ENCODE results near the gene MS4A15.
"Not testable (repeated sequence)": the region's sequence is repeated elsewhere in the genome, so short reads cannot be mapped to it uniquely, and the experiment has no call there.

The MS4A15 gene, protein sequence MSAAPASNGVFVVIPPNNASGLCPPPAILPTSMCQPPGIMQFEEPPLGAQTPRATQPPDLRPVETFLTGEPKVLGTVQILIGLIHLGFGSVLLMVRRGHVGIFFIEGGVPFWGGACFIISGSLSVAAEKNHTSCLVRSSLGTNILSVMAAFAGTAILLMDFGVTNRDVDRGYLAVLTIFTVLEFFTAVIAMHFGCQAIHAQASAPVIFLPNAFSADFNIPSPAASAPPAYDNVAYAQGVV

DNA sequence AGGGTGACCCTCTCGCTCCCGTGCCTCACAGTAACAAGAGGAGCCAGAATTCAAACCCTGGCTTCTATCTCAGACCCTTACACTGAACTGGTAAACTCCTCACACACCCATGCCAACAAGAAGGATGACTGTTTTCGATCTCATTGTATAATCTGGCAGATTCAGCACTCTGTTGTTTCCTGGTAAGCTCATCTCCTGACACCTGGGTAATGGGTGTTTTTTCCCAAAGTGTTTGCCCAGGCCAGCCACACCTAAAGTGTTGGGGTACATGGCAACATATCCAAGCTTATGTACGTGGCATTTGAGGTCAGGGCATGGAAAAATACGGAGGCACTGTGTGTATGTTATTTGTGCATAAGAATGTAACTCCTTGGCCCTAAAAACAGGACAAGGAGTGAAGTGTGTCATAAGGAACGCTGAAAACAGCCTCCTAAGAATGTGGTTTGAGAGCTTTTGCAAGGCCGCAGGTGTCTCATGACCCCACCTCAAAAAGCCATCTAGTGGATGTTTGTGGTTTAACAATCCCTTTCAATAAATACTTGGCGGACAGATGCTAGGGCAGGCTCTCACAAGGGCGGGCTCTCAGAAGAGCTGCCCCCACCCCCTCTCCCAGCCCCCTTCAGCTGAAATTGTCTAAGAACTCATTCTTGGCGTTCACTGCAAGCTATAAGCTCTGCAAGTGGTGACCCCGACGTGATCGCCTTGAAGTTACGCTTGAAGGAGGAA, at the start of gene MS4A15:
Gene MS4A15, plus strand, starts transcription at position 561 of the 726 bp plus-strand sequence. CDS start 6,867 bp downstream, outside the sequence.
- DNase-seq = no peak

DNA sequence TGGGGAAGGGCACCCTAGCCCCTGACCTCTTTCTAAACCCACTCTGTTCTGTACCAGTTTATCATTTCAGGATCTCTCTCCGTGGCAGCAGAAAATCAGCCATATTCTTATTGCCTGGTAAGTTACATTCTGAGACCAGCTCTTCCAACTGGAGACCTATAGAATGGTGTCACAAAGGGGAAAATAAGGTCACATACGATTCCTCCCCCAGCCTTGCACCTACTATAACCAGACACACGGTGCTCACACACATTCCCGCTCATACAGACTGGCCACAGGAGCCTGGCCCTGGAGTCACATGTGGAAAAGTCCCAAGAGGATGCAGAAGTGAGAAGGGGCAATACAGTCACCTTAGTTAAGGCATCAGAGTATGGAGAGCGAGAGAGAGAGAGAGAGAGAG, 49.7 kb upstream of the MS4A15 start:
- no peak for DNase-seq

DNA sequence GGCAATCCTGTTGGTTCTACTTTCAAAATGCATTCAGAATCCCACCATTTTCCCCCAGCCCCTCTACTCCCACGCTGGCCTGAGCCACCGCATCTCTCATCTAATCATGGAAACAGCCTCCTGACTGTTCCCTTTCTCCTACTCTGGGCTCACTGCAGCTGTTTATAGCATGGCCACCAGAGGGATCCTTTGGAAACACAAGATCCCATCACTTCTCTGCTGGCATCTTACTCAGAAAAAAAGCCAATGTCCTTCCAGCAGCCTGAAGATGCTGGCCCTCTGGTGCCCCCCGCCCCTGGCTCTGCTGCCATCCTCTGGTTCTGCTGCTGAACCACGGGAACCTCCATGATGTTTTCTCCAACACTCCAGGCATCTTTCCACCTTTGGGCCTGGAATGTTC, 46.2 kb upstream of the MS4A15 start:
- DNase-seq = no peak

DNA sequence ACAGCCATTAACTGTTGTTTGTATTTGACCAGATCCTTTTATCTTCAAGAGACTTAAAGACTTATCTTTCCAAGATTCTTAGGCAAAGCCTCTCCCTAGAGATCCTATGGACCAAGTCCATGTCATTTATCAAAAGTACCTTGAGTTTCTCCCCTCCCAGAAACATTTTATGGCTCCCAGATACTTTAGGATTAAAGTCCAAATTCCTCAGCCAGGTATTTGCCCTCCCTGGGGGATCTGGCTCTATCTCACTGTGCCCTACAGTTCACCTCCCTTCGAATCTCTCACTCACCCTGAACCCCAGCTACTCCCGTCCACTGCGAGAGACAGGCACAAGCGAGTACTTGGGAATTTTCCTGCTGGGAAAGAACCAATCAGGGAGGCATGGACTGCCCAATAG, 45.4 kb upstream of the MS4A15 start:
- no peak for DNase-seq

DNA sequence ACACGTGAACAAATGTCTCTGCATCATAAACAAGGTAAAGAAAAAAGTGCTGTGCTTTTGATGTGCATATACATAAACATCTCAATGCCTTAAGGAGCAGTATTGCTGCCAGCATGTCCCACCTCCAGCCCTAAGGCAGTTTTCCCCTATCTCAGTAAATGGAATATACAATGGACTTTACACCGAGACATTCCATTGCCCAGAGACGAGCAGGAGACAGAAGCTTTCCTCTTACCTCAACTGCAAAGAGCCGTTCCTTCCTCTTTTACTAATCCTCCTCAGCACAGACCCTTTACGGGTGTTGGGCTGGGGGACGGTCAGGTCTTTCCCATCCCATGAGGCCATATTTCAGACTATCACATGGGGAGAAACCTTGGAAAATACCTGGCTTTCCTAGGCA, 43.2 kb upstream of the MS4A15 start:
- DNase-seq = not testable (repeated sequence)

DNA sequence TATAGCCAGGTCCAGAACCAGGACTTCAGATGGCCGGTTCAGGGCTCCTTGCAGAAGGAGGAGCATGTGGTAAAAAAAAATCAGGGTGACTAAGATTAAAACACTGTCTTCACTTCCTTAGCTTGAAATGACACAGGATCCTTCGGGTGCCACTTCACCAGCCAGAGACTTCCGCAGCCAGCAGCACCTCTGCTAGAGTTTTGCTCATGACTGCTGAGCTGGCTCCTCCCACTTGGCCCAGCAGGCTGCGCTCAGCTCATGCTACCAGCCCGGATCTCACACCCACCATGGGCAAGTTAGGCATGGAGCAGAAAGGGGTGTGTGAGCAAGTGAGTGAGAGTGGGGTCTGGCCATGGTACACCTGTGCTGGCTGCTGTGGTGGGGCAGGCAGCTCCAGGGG, 38.7 kb upstream of the MS4A15 start:
- DNase-seq = no peak

DNA sequence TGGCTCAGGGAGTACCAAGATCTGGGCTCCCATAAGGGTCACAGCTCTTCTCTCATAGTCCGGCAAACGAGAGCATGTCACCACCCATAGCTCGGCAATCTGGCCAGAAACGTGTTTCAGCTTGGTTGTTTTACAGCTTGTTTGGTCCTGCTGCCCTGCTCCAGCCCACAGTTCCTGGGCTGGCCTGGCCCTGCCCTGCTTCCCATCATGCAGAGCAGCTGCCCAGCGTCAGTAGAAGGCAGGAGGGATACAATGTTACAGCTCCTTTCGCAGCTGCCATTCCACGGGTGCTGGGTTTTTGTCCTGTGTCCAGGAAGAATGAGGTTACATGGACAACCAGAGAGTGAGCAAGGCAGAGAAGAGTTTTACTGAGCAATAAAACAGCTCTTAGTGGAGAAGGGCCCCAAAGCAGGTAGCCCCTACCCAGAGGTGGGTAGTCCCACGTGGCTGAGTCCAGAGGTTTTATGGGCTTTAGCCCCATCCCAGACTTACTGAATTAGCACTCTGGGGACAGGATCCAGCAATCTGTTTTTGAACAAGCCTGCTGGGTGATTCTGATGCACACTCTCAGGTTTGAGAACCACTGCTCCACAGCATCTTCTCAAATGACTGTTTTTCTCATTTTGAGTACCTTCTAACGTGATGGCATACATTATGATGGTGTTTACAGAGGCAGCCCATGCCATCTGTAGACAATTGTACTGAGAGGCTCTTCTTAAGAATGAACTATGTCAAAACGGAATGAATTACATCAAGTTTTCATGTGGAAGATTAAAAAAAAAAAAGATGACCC, 37.9 kb upstream of the MS4A15 start:
- DNase-seq = no peak

DNA sequence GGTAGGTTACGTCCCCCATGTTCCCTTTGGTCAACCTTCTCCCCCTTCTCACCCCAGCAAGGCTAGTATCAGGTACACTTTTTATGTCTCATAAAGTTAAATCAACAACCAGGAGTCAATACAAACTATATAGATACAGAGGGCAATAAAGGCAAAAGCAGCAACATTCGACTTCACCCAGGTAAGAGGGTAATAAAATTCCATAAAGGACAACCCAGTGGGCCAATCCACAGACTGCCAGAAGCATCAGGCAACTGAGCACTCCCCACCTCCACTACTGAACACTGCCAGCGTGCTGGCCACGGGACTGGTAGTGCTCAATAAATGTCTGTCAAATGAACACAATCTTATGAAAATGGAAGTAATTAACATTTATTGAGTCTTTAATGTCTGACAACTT, 37.3 kb upstream of the MS4A15 start:
- DNase-seq = no peak

DNA sequence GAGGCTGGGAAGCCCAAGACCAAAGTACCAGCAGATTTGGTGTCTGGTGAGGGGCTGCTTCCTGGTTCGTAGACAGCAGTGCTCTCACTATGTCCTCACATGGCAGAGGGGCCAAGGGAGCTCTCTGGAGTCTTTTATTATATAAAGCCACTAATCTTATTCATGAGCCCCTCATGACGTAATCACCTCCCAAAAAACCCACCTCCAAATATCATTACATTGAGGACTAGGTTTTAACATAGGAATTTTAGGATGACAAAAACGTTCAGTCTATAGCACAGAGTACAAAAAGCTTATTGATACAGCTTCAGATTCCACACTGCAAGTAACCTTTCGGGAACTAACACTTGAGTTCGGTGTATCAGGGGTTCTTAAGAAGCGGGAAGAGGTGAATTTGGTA, 36.2 kb upstream of the MS4A15 start:
- no peak for DNase-seq

DNA sequence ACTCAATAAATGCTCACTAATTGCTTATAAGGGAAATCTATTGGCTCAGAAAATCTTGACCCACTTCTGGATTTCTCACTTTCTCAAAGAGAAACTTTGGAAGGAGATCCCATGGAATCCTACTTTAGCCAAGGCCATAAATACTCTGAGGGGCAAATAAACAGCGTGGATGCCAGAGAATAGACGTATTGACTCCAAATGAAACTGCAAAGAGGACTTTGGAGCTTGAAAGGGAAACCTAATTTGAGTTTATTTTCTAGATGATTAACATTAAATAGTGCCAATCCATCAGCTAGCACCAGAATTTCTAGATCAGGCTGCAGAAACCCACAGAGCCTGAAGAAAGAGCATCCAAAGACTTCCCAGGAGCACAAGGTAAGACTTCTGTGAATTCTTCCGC, 32.2 kb upstream of the MS4A15 start, which contains the start of gene MS4A18:
Gene MS4A18, plus strand, starts transcription at position 301 of the 400 bp plus-strand sequence.
- DNase-seq = no peak

DNA sequence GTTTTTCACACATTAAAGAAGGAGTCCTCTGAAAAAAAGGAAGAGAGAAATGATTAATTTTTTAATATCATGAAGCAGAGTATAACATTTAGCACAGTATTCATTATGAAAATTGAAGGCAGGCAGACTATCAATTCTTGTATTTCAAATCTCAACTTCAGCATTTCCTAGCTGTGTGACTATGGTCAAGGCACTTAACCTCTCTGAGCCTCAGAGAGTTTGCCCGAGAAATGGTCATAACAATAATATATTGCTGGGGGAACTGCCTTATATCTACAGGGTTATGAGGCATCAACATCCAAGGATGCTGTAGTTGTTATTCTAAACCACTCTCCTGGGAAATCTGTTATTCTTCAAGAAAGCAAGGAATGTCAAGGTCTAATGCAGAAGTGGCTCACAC, 31.1 kb upstream of the MS4A15 start:
- no peak for DNase-seq

DNA sequence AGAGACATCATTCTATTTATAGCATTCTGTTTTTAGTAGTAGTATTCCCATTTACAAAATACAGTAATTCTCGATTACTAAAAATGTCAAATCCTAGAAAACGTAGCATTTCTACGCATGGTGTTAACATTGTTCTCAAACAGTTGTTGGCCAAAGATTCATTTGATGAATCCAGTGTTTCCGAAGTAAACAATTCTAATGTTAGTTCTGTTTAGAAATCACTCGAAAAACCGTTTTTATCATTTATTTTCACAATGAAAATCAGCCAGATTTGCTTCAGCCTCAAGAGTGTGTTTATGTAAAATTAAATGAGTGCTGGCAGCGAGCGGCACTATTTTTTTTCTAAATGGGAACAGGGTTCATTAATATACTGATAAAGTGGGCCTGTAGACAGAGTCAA, 25.1 kb upstream of the MS4A15 start:
- DNase-seq = no peak

DNA sequence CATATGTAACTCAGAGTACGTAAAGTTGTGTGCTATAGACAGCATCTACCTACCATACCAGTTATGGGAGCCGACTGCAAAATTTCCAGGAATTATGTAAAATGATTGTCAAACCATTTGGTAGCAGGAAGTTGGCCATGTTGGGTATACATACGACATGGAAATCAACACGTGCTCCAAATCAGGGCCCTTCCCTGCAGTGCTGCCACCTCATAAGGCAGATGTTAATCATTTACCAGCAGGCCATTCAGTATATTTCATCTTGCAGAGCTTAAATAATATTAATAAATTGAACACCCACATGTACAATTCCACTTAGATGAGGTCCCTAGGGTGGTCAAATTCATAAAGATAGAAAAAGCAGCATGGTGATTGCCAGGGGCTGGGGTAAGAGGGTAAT, 22.4 kb upstream of the MS4A15 start:
- DNase-seq = no peak

DNA sequence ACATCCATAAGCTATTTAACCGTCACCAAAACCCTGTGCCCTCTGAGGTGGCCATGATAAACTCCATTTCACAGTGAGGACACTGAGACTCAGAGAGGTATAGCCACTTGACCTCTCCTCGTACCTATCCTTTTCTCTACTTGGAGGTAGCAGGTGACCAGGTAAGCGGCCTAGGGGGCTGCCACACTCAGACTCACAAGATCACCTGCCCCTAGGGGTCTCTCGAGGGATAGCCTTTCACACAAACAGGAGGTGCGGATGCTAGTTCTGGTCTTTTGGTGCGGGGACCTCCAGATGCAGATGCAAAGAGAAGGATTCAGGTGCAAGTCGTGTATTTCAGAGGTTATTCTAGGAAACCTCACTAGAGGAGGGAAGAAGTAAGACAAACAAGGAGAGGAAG, 17.6 kb upstream of the MS4A15 start:
- DNase-seq = no peak

DNA sequence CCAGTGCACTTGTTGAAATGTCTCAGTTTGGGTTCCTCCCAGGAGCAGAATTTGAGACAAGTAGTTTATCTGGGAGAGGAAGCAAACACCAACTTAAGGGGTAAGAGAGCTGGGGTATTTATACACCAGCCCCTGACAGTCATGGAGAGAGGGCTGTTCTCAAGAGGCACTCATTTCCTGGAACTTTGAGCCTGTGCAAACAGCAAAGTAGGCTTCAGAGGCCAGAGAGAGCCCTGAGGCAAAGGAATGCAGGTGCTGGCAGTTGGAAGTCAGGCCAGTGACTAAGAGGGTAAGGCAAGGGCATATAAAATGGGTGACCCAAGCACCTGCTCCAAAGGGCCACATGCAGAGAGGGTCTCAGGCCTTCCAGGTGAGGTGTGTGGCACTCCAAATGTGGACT, 16.1 kb upstream of the MS4A15 start:
- DNase-seq = no peak

DNA sequence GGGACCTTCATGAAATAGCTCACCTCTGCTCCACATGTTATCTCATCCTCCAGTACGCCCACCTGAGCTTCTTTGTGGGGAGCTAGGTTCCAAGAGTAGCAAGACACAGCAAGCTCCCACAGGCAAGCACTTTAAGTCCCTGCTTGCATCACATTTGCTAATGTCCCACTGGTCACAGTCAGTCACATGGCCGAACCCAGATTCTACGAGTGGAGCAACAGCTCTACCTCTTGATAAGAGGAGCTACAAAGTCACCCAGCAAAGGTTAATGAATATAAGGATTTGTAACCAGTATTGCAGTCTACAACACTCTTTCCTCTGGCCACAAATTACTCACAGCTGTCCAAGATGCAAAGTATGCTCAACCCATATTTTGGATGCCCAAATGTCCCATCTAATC, 15.2 kb upstream of the MS4A15 start:
- no peak for DNase-seq

DNA sequence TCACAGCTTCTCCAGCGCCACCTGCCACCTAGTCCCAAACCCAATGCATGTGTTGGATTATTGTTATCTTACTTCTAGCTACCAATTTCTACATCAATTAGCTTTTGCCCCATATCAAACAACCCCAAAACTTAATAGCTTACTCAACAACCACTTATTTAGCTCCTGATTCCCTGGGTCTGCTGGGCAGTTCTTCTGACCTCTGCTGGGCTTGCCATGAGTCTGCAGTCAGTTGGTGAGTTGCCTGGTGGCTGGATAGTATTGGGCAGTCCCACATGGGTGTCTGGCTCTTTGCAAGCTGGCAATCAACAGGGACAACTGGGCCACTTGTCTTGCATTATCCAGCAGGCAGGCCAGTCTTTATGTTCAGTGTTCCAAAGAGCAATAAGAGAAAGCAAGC, 13.6 kb upstream of the MS4A15 start:
- no peak for DNase-seq

DNA sequence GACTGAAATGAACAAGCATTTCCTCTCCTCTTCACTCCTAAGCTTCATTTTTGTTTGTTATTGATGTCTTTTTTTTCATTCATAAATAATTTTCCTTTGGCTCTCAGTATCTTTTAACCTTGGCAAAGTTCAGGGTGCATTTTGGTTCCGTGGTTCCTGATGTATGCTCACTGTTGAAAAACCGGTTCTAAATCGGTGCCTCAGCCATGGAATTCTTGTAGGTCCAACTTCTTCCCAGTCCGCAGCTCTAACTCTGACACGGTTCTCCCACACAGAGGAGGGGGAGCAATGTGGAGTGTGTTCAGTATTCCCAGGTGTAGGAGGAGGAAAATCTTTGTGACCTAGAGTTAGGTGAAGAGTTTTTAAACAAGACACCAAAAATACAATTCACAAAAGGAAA, 12.6 kb upstream of the MS4A15 start:
- no peak for DNase-seq

DNA sequence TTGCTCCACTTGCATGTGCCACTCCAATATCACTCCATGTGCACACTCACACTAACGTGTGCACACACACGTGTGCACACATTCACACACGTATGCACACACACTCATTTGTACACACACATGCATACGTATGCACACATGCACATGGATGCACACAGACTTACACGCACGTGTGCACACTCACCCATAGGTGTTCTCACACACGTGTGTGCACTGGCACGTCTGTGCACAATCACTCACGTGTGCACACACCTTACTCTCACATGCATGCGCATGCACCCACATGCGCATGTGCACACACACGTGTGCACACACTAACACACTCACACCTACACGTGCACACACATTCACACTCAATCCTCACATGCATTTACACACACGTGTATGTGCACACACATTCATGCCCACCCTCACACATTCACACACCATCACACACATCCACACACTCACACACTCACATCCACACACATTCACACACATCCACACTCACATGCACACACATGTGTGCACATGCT, 9.3 kb upstream of the MS4A15 start:
- DNase-seq = no peak

DNA sequence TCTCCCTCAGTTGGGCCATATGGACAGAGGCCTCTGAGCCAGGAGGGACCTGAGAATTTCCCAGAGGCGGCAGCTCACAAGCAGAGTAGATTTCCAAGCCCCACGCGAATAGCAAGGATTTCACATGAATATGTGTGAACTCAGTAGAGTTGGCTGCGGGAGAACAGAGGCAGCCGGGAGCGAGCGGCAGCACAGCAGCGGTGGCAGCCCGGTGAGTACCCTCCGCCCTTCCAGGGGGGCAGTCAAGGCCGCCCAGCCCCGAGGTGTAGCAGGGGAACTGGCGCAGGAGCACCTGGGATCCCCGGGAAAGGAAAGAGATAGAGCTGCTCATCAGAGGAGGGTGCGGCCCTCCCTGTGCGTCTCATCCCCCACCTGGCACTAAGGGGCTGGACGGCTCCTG, 8.4 kb upstream of the MS4A15 start:
- DNase-seq = no peak

DNA sequence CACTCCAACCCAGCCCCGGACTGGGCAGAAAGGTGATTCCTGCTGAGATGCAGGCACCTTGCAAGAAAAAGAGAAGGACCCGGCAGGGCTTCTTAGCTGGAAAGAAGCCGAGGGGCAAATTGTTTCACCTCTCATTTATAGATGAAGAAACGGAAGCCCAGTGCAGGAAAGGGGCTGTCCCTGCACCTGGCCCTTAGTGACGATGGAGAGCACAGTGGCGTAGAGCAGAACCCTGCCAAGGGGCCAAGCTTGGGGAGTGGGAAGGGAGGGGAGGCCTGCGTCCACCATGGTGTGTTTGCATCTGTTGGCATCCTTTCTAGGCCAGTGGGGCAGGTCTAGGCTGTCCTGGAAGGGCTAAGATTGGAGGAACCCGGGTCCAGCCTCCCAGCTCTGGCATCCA, 7.8 kb upstream of the MS4A15 start:
- no peak for DNase-seq

DNA sequence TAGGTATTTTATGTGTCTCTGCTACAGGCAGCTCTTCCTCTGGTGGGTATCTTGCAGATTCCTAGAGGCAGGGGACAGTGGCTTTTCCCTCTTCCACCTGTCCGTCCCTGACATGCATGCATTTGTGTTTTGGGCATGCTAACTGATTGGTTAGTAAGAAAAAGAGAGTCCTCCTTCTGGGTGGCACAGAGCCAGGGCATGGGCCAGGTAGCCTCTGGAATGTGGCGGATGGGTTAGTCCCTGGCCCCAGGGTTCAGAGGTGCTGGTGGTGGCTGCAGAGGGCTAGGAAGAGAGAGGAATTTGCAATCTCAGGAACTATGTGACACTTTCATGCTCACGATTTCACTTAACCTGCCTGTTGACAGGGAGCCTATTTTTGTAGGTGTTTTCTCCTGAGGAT, 5.8 kb upstream of the MS4A15 start:
- no peak for DNase-seq

DNA sequence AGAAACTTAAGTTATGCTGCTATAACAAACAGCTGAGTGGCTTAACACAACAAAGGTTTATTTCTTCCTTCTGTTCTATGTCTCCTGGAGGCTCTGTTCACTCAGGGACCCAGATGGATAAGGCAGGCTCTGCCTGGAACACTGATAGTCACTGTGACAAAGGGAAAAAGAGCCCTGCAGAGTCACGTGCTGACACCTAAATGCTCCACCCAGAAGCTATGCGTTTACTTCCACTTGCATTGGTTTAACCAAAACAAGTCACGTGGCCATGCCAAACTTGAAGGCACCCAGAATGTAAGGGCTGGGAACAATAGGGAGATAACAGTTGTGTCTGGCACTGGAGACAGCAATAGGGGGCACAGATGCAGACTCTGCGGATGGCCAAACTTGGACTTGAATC, 3.4 kb upstream of the MS4A15 start:
- DNase-seq = no peak

Data from C1 segment of cervical spinal cord (tissue), 14 donors.